ENCODE measurements around the gene TMEM232. TPM values are rescaled to one million over a fixed set of nuclear protein-coding genes. Genes with fewer than 3 reads are reported as not detected.

The TMEM232 gene
- total RNA-seq, 2 experiments from 2014 or later = 1.5 to 2.9 TPM

GRCh38 chr5:110386782-110387181 lies 339.7 kb downstream of the TMEM232 start:
- CTCF ChIA-PET (ENCODE audit: unreplicated experiment) = no interaction called here
- Histone ChIP-seq H3K4me1 (ENCODE audit: insufficient read depth, low read length, poor library complexity, severe bottlenecking) (no peaks in the 10 kb centered on the region), H3K4me2 (ENCODE audit: low read length) (no peak overlapping the region), H2AFZ (ENCODE audit: low read length) (no peak overlapping the region), H3K79me2 (ENCODE audit: insufficient read depth, low read depth, low read length) (no peaks in the 10 kb centered on the region), H3K9me2 (ENCODE audit: insufficient read depth, low read length) (no peaks in the 10 kb centered on the region), H3K9me3 (ENCODE audit: low read length) (no peaks in the 10 kb centered on the region), H4K20me1 (ENCODE audit: insufficient read depth, low read length) (no peaks in the 10 kb centered on the region), H3K36me3 (ENCODE audit: insufficient read depth, low read length) (no peaks in the 10 kb centered on the region), H3K27ac (ENCODE audit: low read depth, low read length, poor library complexity, severe bottlenecking) (no peak overlapping the region), H3K4me3 (ENCODE audit: low read depth, low read length, poor library complexity, severe bottlenecking) (no peak overlapping the region)
- intact Hi-C loops (cut with micrococcal nuclease; ENCODE audit: unreplicated experiment) = no loop called here
- DNase-seq (ENCODE audit: low spot score) = no peak
- TF ChIP-seq CTCF (conservative IDR thresholded peaks at IDR 0.05; ENCODE audit: low read length) = no peak
- no peak for TF ChIP-seq EZH2phosphoT487 (IDR thresholded peaks at IDR 0.05; ENCODE audit: borderline replicate concordance, low read depth, low read length)
- POLR2A ChIA-PET = interaction anchor here (0.7 kb wide), 2 partner anchors 18 to 29 kb away, joined by 3 to 4 read pairs; no protein-coding TSS in a partner anchor
- no TSS peak for BruUV-seq (replicated peaks)

- TF ChIP-seq EZH2phosphoT487 (IDR thresholded peaks at IDR 0.05; ENCODE audit: borderline replicate concordance, low read depth, low read length) (no peak), CTCF (conservative IDR thresholded peaks at IDR 0.05; ENCODE audit: low read length) (no peak)
- no peaks in the 10 kb centered on the region for H4K20me1 ChIP-seq (ENCODE audit: insufficient read depth, low read length)
- no peak overlapping the region for H3K4me2 ChIP-seq (ENCODE audit: low read length)
- ChIA-PET CTCF (ENCODE audit: unreplicated experiment) (no interaction called here), POLR2A (no interaction called here)
- H3K79me2 ChIP-seq (ENCODE audit: insufficient read depth, low read depth, low read length) = no peaks in the 10 kb centered on the region
- H2AFZ ChIP-seq (ENCODE audit: low read length) = no peak overlapping the region
- no peaks in the 10 kb centered on the region for H3K4me1 ChIP-seq (ENCODE audit: insufficient read depth, low read length, poor library complexity, severe bottlenecking)
- no peaks in the 10 kb centered on the region for H3K9me2 ChIP-seq (ENCODE audit: insufficient read depth, low read length)
- H3K9me3 ChIP-seq (ENCODE audit: low read length) = no peaks in the 10 kb centered on the region
- no peak overlapping the region for H3K27ac ChIP-seq (ENCODE audit: low read depth, low read length, poor library complexity, severe bottlenecking)
- intact Hi-C loops (cut with micrococcal nuclease; ENCODE audit: unreplicated experiment) = no loop called here
- no peak for DNase-seq (ENCODE audit: low spot score)
- H3K4me3 ChIP-seq (ENCODE audit: low read depth, low read length, poor library complexity, severe bottlenecking) = no peak overlapping the region
- no TSS peak for BruUV-seq (replicated peaks)
- no peaks in the 10 kb centered on the region for H3K36me3 ChIP-seq (ENCODE audit: insufficient read depth, low read length)
Observed at GRCh38 chr5:110383231-110383630, 343.2 kb downstream of the TMEM232 start.

GRCh38 chr5:110377943-110378342 lies 348.5 kb downstream of the TMEM232 start:
- H2AFZ ChIP-seq (ENCODE audit: low read length) = no peak overlapping the region
- no peaks in the 10 kb centered on the region for H3K4me1 ChIP-seq (ENCODE audit: insufficient read depth, low read length, poor library complexity, severe bottlenecking)
- TF ChIP-seq CTCF (conservative IDR thresholded peaks at IDR 0.05; ENCODE audit: low read length) (no peak), EZH2phosphoT487 (IDR thresholded peaks at IDR 0.05; ENCODE audit: borderline replicate concordance, low read depth, low read length) (no peak)
- no peak overlapping the region for H3K27ac ChIP-seq (ENCODE audit: low read depth, low read length, poor library complexity, severe bottlenecking)
- no peaks in the 10 kb centered on the region for H3K79me2 ChIP-seq (ENCODE audit: insufficient read depth, low read depth, low read length)
- H3K9me3 ChIP-seq (ENCODE audit: low read length) = no peaks in the 10 kb centered on the region
- no peaks in the 10 kb centered on the region for H3K36me3 ChIP-seq (ENCODE audit: insufficient read depth, low read length)
- H4K20me1 ChIP-seq (ENCODE audit: insufficient read depth, low read length) = no peaks in the 10 kb centered on the region
- DNase-seq (ENCODE audit: low spot score) = no peak
- intact Hi-C loops (cut with micrococcal nuclease; ENCODE audit: unreplicated experiment) = no loop called here
- no TSS peak for BruUV-seq (replicated peaks)
- no peaks in the 10 kb centered on the region for H3K9me2 ChIP-seq (ENCODE audit: insufficient read depth, low read length)
- H3K4me2 ChIP-seq (ENCODE audit: low read length) = no peak overlapping the region
- ChIA-PET CTCF (ENCODE audit: unreplicated experiment) (no interaction called here), POLR2A (no interaction called here)
- H3K4me3 ChIP-seq (ENCODE audit: low read depth, low read length, poor library complexity, severe bottlenecking) = no peak overlapping the region

All from OCI-LY7 (cell line).